ENCODE measurements around the gene MPIG6B.
A peak's percentile ranks its signal among the peaks of the same experiment; 100 is the strongest.

MPIG6B gene

GRCh38 chr6:31736021-31736767 lies 13.0 kb downstream of the MPIG6B start, which contains the start of gene CLIC1 (continued):
- TF ChIP-seq ZNF138 (tag by site-specific recombination; IDR thresholded peaks at IDR 0.05; ENCODE audit: borderline replicate concordance) (no peak), ZBTB8A (tag by site-specific recombination; IDR thresholded peaks at IDR 0.05) (peak; percentile 34; the same call in 1 of the 2 replicates), ZNF571 (tag by site-specific recombination; IDR thresholded peaks at IDR 0.05) (no peak), ZNF416 (tag by site-specific recombination; IDR thresholded peaks at IDR 0.05) (no peak), ZNF514 (tag by site-specific recombination; IDR thresholded peaks at IDR 0.05) (no peak), IKZF3 (tag by site-specific recombination; IDR thresholded peaks at IDR 0.05) (peak; percentile 90), ZNF624 (tag by site-specific recombination; IDR thresholded peaks at IDR 0.05) (no peak), ZNF776 (tag by site-specific recombination; IDR thresholded peaks at IDR 0.05; ENCODE audit: borderline replicate concordance) (no peak), ZNF221 (tag by site-specific recombination; IDR thresholded peaks at IDR 0.05; ENCODE audit: borderline replicate concordance) (no peak), ZNF600 (tag by site-specific recombination; IDR thresholded peaks at IDR 0.05) (peak; percentile 90), ZNF518A (tag by site-specific recombination; conservative IDR thresholded peaks at IDR 0.05; ENCODE audit: low read depth) (no peak), HOXD13 (CRISPR knock-in tag; IDR thresholded peaks at IDR 0.05; ENCODE audit: borderline replicate concordance) (no peak), ZNF175 (tag by site-specific recombination; IDR thresholded peaks at IDR 0.05) (no peak), ZNF843 (tag by site-specific recombination; IDR thresholded peaks at IDR 0.05) (no peak), YY2 (tag by site-specific recombination; IDR thresholded peaks at IDR 0.05) (no peak), ZNF114 (tag by site-specific recombination; IDR thresholded peaks at IDR 0.05) (no peak), ZNF561 (tag by site-specific recombination; IDR thresholded peaks at IDR 0.05; ENCODE audit: borderline replicate concordance) (no peak), ZNF670 (tag by site-specific recombination; IDR thresholded peaks at IDR 0.05; ENCODE audit: low read depth) (no peak)
- TF ChIP-seq, protein P1, sequence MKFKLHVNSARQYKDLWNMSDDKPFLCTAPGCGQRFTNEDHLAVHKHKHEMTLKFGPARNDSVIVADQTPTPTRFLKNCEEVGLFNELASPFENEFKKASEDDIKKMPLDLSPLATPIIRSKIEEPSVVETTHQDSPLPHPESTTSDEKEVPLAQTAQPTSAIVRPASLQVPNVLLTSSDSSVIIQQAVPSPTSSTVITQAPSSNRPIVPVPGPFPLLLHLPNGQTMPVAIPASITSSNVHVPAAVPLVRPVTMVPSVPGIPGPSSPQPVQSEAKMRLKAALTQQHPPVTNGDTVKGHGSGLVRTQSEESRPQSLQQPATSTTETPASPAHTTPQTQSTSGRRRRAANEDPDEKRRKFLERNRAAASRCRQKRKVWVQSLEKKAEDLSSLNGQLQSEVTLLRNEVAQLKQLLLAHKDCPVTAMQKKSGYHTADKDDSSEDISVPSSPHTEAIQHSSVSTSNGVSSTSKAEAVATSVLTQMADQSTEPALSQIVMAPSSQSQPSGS (tag by site-specific recombination; IDR thresholded peaks at IDR 0.05; ENCODE audit: low read depth): no peak
- TF ChIP-seq, protein P2, sequence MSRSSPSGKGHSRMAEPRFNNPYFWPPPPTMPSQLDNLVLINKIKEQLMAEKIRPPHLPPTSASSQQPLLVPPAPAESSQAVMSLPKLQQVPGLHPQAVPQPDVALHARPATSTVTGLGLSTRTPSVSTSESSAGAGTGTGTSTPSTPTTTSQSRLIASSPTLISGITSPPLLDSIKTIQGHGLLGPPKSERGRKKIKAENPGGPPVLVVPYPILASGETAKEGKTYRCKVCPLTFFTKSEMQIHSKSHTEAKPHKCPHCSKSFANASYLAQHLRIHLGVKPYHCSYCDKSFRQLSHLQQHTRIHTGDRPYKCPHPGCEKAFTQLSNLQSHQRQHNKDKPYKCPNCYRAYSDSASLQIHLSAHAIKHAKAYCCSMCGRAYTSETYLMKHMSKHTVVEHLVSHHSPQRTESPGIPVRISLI (tag by site-specific recombination; IDR thresholded peaks at IDR 0.05): no peak
- TF ChIP-seq, protein P3, sequence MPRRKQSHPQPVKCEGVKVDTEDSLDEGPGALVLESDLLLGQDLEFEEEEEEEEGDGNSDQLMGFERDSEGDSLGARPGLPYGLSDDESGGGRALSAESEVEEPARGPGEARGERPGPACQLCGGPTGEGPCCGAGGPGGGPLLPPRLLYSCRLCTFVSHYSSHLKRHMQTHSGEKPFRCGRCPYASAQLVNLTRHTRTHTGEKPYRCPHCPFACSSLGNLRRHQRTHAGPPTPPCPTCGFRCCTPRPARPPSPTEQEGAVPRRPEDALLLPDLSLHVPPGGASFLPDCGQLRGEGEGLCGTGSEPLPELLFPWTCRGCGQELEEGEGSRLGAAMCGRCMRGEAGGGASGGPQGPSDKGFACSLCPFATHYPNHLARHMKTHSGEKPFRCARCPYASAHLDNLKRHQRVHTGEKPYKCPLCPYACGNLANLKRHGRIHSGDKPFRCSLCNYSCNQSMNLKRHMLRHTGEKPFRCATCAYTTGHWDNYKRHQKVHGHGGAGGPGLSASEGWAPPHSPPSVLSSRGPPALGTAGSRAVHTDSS (tag by site-specific recombination; IDR thresholded peaks at IDR 0.05): no peak
- TF ChIP-seq, protein P4, sequence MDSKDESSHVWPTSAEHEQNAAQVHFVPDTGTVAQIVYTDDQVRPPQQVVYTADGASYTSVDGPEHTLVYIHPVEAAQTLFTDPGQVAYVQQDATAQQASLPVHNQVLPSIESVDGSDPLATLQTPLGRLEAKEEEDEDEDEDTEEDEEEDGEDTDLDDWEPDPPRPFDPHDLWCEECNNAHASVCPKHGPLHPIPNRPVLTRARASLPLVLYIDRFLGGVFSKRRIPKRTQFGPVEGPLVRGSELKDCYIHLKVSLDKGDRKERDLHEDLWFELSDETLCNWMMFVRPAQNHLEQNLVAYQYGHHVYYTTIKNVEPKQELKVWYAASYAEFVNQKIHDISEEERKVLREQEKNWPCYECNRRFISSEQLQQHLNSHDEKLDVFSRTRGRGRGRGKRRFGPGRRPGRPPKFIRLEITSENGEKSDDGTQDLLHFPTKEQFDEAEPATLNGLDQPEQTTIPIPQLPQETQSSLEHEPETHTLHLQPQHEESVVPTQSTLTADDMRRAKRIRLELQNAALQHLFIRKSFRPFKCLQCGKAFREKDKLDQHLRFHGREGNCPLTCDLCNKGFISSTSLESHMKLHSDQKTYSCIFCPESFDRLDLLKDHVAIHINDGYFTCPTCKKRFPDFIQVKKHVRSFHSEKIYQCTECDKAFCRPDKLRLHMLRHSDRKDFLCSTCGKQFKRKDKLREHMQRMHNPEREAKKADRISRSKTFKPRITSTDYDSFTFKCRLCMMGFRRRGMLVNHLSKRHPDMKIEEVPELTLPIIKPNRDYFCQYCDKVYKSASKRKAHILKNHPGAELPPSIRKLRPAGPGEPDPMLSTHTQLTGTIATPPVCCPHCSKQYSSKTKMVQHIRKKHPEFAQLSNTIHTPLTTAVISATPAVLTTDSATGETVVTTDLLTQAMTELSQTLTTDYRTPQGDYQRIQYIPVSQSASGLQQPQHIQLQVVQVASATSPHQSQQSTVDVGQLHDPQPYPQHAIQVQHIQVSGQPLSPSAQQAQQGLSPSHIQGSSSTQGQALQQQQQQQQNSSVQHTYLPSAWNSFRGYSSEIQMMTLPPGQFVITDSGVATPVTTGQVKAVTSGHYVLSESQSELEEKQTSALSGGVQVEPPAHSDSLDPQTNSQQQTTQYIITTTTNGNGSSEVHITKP (tag by site-specific recombination; IDR thresholded peaks at IDR 0.05): peak; percentile 93
- TF ChIP-seq, protein P5, sequence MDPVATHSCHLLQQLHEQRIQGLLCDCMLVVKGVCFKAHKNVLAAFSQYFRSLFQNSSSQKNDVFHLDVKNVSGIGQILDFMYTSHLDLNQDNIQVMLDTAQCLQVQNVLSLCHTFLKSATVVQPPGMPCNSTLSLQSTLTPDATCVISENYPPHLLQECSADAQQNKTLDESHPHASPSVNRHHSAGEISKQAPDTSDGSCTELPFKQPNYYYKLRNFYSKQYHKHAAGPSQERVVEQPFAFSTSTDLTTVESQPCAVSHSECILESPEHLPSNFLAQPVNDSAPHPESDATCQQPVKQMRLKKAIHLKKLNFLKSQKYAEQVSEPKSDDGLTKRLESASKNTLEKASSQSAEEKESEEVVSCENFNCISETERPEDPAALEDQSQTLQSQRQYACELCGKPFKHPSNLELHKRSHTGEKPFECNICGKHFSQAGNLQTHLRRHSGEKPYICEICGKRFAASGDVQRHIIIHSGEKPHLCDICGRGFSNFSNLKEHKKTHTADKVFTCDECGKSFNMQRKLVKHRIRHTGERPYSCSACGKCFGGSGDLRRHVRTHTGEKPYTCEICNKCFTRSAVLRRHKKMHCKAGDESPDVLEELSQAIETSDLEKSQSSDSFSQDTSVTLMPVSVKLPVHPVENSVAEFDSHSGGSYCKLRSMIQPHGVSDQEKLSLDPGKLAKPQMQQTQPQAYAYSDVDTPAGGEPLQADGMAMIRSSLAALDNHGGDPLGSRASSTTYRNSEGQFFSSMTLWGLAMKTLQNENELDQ (tag by site-specific recombination; IDR thresholded peaks at IDR 0.05; ENCODE audit: low read depth): no peak
